T-helper 2 cell treated with Interferon-gamma antibody and Interleukin-4, amounts not matched to agents 5 μg/mL and 100 μg/mL, for 36 hours (primary cell): Measurements from ENCODE around the gene ZNF778.
"Not testable (repeated sequence)": the region's sequence is repeated elsewhere in the genome, so short reads cannot be mapped to it uniquely, and the experiment has no call there.

Experiments used
- DNase-seq: peaks from one replicate; pipeline ENCODE4 v3.0.0; 2021; ENCODE audit warnings: low spot score
- H3K27ac Mint-ChIP-seq: one replicate; pipeline ENCODE4 v1.8.0; 2021; ENCODE audit warnings: mild to moderate bottlenecking, mixed read lengths
- H3K27me3 Mint-ChIP-seq: one replicate; pipeline ENCODE4 v1.8.0; 2021; ENCODE audit warnings: low read depth, mixed read lengths
- H3K36me3 Mint-ChIP-seq: one replicate; pipeline ENCODE4 v1.8.0; 2021; ENCODE audit warnings: low read depth, mixed read lengths
- H3K4me1 Mint-ChIP-seq: one replicate; pipeline ENCODE4 v1.8.0; 2021; ENCODE audit warnings: low read depth, mixed read lengths
- H3K4me3 Mint-ChIP-seq: one replicate; pipeline ENCODE4 v1.8.0; 2022; ENCODE audit warnings: mild to moderate bottlenecking, moderate library complexity, mixed read lengths
- H3K9me3 Mint-ChIP-seq: one replicate; pipeline ENCODE4 v1.8.0; 2021; ENCODE audit warnings: mixed read lengths

The ZNF778 gene

GRCh38 chr16:89243664-89244063 is 26.2 kb downstream of the ZNF778 start:
- DNase-seq = no peak
- no peaks in the 10 kb centered on the region for H3K36me3 Mint-ChIP-seq
- no peak overlapping the region for H3K27ac Mint-ChIP-seq
- peaks cover 6% of the 10 kb centered on the region for H3K4me1 Mint-ChIP-seq
- H3K9me3 Mint-ChIP-seq = no peaks in the 10 kb centered on the region
- H3K27me3 Mint-ChIP-seq = no peaks in the 10 kb centered on the region
- H3K4me3 Mint-ChIP-seq = no peak overlapping the region

GRCh38 chr16:89244264-89244663 is 26.8 kb downstream of the ZNF778 start:
- not testable (repeated sequence) for H3K9me3 Mint-ChIP-seq, H3K36me3 Mint-ChIP-seq, DNase-seq, H3K4me1 Mint-ChIP-seq, H3K27me3 Mint-ChIP-seq, H3K4me3 Mint-ChIP-seq, H3K27ac Mint-ChIP-seq

GRCh38 chr16:89244754-89245153 is 27.3 kb downstream of the ZNF778 start:
- Mint-ChIP-seq H3K4me1 (peaks cover 6% of the 10 kb centered on the region), H3K9me3 (peaks cover under 1% of the 10 kb centered on the region), H3K27ac (no peak overlapping the region), H3K4me3 (no peak overlapping the region), H3K27me3 (no peaks in the 10 kb centered on the region), H3K36me3 (no peaks in the 10 kb centered on the region)
- no peak for DNase-seq

GRCh38 chr16:89246383-89246902 is 28.9 kb downstream of the ZNF778 start:
- peak overlapping the region; percentile 67 for H3K4me3 Mint-ChIP-seq
- no peaks in the 10 kb centered on the region for H3K27me3 Mint-ChIP-seq
- H3K27ac Mint-ChIP-seq = no peak overlapping the region
- peaks cover 9% of the 10 kb centered on the region for H3K9me3 Mint-ChIP-seq
- peaks cover 2% of the 10 kb centered on the region for H3K36me3 Mint-ChIP-seq
- DNase-seq = no peak
- H3K4me1 Mint-ChIP-seq = peaks cover 3% of the 10 kb centered on the region

GRCh38 chr16:89246903-89247733 is 29.6 kb downstream of the ZNF778 start:
- H3K27me3 Mint-ChIP-seq = no peaks in the 10 kb centered on the region
- peak overlapping the region; percentile 36 for H3K27ac Mint-ChIP-seq
- H3K4me3 Mint-ChIP-seq = peak overlapping the region; percentile 67
- H3K36me3 Mint-ChIP-seq = peaks cover 2% of the 10 kb centered on the region
- H3K9me3 Mint-ChIP-seq = peaks cover 9% of the 10 kb centered on the region
- peaks cover 5% of the 10 kb centered on the region for H3K4me1 Mint-ChIP-seq
- DNase-seq = peak; percentile 86

- not testable (repeated sequence) for H3K36me3 Mint-ChIP-seq, H3K4me1 Mint-ChIP-seq, H3K27me3 Mint-ChIP-seq, H3K9me3 Mint-ChIP-seq, DNase-seq, H3K27ac Mint-ChIP-seq
- peak overlapping the region; percentile 56 for H3K4me3 Mint-ChIP-seq
Observed at GRCh38 chr16:89247734-89248075, 30.2 kb downstream of the ZNF778 start.

GRCh38 chr16:89248196-89248982 is 30.9 kb downstream of the ZNF778 start:
- Mint-ChIP-seq H3K9me3 (peaks cover 9% of the 10 kb centered on the region), H3K27ac (no peak overlapping the region), H3K4me3 (peak overlapping the region; percentile 56), H3K36me3 (peaks cover 2% of the 10 kb centered on the region), H3K4me1 (peaks cover 5% of the 10 kb centered on the region), H3K27me3 (no peaks in the 10 kb centered on the region)
- no peak for DNase-seq

- Mint-ChIP-seq H3K27me3 (peaks cover 25% of the 10 kb centered on the region), H3K36me3 (peaks cover 9% of the 10 kb centered on the region), H3K9me3 (peaks cover 9% of the 10 kb centered on the region), H3K27ac (no peak overlapping the region), H3K4me3 (no peak overlapping the region), H3K4me1 (peaks cover 14% of the 10 kb centered on the region)
- DNase-seq = no peak
Observed at GRCh38 chr16:89253548-89254287, 36.2 kb downstream of the ZNF778 start.

- DNase-seq = peak; percentile 85
- peak overlapping the region; percentile 26 for H3K27ac Mint-ChIP-seq
- H3K27me3 Mint-ChIP-seq = peaks cover 32% of the 10 kb centered on the region
- H3K4me3 Mint-ChIP-seq = peak overlapping the region; percentile 72
- peaks cover 7% of the 10 kb centered on the region for H3K36me3 Mint-ChIP-seq
- no peaks in the 10 kb centered on the region for H3K9me3 Mint-ChIP-seq
- peaks cover 17% of the 10 kb centered on the region for H3K4me1 Mint-ChIP-seq
Observed at GRCh38 chr16:89256651-89257254, 39.2 kb downstream of the ZNF778 start.

GRCh38 chr16:89257281-89257731 is 39.8 kb downstream of the ZNF778 start:
- Mint-ChIP-seq H3K27me3 (peaks cover 32% of the 10 kb centered on the region), H3K9me3 (no peaks in the 10 kb centered on the region), H3K27ac (peak overlapping the region; percentile 41), H3K4me3 (peak overlapping the region; percentile 72), H3K4me1 (peaks cover 18% of the 10 kb centered on the region), H3K36me3 (peaks cover 7% of the 10 kb centered on the region)
- DNase-seq = no peak

- Mint-ChIP-seq H3K27me3 (peaks cover 32% of the 10 kb centered on the region), H3K4me1 (peaks cover 18% of the 10 kb centered on the region), H3K9me3 (no peaks in the 10 kb centered on the region), H3K4me3 (peak overlapping the region; percentile 72), H3K27ac (peak overlapping the region; percentile 59), H3K36me3 (peaks cover 7% of the 10 kb centered on the region)
- DNase-seq = no peak
Observed at GRCh38 chr16:89257757-89258465, 40.4 kb downstream of the ZNF778 start.

GRCh38 chr16:89259901-89260300 is 42.4 kb downstream of the ZNF778 start:
- H3K36me3 Mint-ChIP-seq, DNase-seq, H3K27ac Mint-ChIP-seq, H3K9me3 Mint-ChIP-seq, H3K4me3 Mint-ChIP-seq: not testable (repeated sequence)
- peaks cover 32% of the 10 kb centered on the region for H3K27me3 Mint-ChIP-seq
- peaks cover 18% of the 10 kb centered on the region for H3K4me1 Mint-ChIP-seq
